Measurements from ENCODE around the gene RHO. TPM values are rescaled to one million over a fixed set of nuclear protein-coding genes. Genes with fewer than 3 reads are reported as not detected.

The RHO gene
- total RNA-seq, 1 experiment from 2014 or later, result not detected

GRCh38 chr3:129514110-129514509, 14.3 kb upstream of the RHO start:
- Histone ChIP-seq H3K79me1 (ENCODE audit: insufficient read depth, low read depth, low read length, poor library complexity, severe bottlenecking) (no peaks in the 10 kb centered on the region), H4K20me1 (ENCODE audit: control insufficient read depth, insufficient read depth, insufficient read length) (no peaks in the 10 kb centered on the region), H4K8ac (replicated peaks; ENCODE audit: insufficient read length, low read depth, low read length) (no peak overlapping the region), H2BK15ac (ENCODE audit: low read depth, low read length) (no peak overlapping the region), H3K14ac (ENCODE audit: insufficient read depth, low read length) (no peak overlapping the region), H3K4me1 (ENCODE audit: insufficient read depth, low read length) (peaks cover 2% of the 10 kb centered on the region; the same call in 1 of the 2 replicates), H4K5ac (ENCODE audit: insufficient read length, low read depth, low read length) (no peak overlapping the region), H3K23me2 (ENCODE audit: insufficient read length, low read depth, low read length, poor library complexity, severe bottlenecking) (no peaks in the 10 kb centered on the region), H3K4ac (ENCODE audit: low read depth, low read length) (no peak overlapping the region), H3K27ac (ENCODE audit: insufficient read length, low read depth, low read length) (no peak overlapping the region), H3K56ac (ENCODE audit: insufficient read length, low read depth, low read length) (no peak overlapping the region), H3K18ac (ENCODE audit: insufficient read length, low read depth, low read length) (no peak overlapping the region), H3K9ac (ENCODE audit: extremely low read depth, insufficient read length, low read length) (no peak overlapping the region), H2BK5ac (ENCODE audit: insufficient read length, low read length) (no peak overlapping the region), H4K91ac (ENCODE audit: insufficient read length, low read depth, low read length) (no peak overlapping the region), H2AK5ac (ENCODE audit: insufficient read length, low read length) (no peak overlapping the region), H3K23ac (ENCODE audit: insufficient read length, low read depth, low read length) (no peak overlapping the region), H2BK12ac (ENCODE audit: insufficient read length, low read depth, low read length) (no peak overlapping the region), H3K4me2 (ENCODE audit: insufficient read depth, insufficient read length, low read length) (no peak overlapping the region), H3K27me3 (ENCODE audit: insufficient read depth, low read length) (no peaks in the 10 kb centered on the region), H3T11ph (ENCODE audit: low read length) (no peak overlapping the region), H3K79me2 (ENCODE audit: insufficient read depth, low read length) (no peaks in the 10 kb centered on the region), H3K9me3 (ENCODE audit: control insufficient read depth, low read depth, low read length) (no peaks in the 10 kb centered on the region), H2BK20ac (ENCODE audit: low read depth, low read length, poor library complexity, severe bottlenecking) (no peak overlapping the region), H2BK120ac (ENCODE audit: low read depth, low read length, poor library complexity, severe bottlenecking) (no peak overlapping the region), H2AFZ (ENCODE audit: low read length) (no peak overlapping the region)
- DNase-seq, result no peak
- Mint-ChIP-seq H3K27me3 (ENCODE audit: low read depth) (peaks cover 2% of the 10 kb centered on the region; the same call in 1 of the 2 replicates), H3K4me1 (peaks cover 4 to 7% of the 10 kb centered on the region in 2 experiments; a peak in 3 of 4 replicates), H3K9me3 (no peaks in the 10 kb centered on the region), H3K27ac (no peak overlapping the region; a peak in 1 of 7 replicates), H3K36me3 (ENCODE audit: insufficient read depth in 1 of 3, low read depth in 3 of 3) (peaks cover 10 to 25% (median 18%) of the 10 kb centered on the region in 3 experiments), H3K4me3 (no peak overlapping the region)
- TF ChIP-seq CTCF (conservative IDR thresholded peaks at IDR 0.05), result no peak
- WGBS (ENCODE audit: extremely low coverage, insufficient read length, low lambda C conversion rate), result no CpG with 5 or more reads among the region's 10 CpGs
